ENCODE data around the gene PNPLA7.
"Not testable (repeated sequence)": the region's sequence is repeated elsewhere in the genome, so short reads cannot be mapped to it uniquely, and the experiment has no call there.

PNPLA7 gene

GRCh38 chr9:137511758-137512463, 38.3 kb downstream of the PNPLA7 start:
- no peak for DNase-seq

GRCh38 chr9:137511126-137511525, 39.1 kb downstream of the PNPLA7 start:
- DNase-seq, result not testable (repeated sequence)

- no peak for DNase-seq
Measured at GRCh38 chr9:137509198-137509597, 41.0 kb downstream of the PNPLA7 start.

- no peak for DNase-seq
Measured at GRCh38 chr9:137506702-137507171, 43.5 kb downstream of the PNPLA7 start.

- no peak for DNase-seq
Measured at GRCh38 chr9:137506274-137506673, 43.9 kb downstream of the PNPLA7 start.

GRCh38 chr9:137505421-137506140, 44.6 kb downstream of the PNPLA7 start:
- DNase-seq, result no peak

- no peak for DNase-seq
Measured at GRCh38 chr9:137504432-137504777, 45.8 kb downstream of the PNPLA7 start.

GRCh38 chr9:137502008-137502911, 47.9 kb downstream of the PNPLA7 start:
- DNase-seq, result no peak

GRCh38 chr9:137501457-137501856, 48.7 kb downstream of the PNPLA7 start:
- no peak for DNase-seq

- no peak for DNase-seq
Measured at GRCh38 chr9:137500666-137501397, 49.4 kb downstream of the PNPLA7 start.

GRCh38 chr9:137499858-137500661, 50.1 kb downstream of the PNPLA7 start:
- no peak for DNase-seq

GRCh38 chr9:137499416-137499815, 50.8 kb downstream of the PNPLA7 start:
- no peak for DNase-seq

- DNase-seq, result no peak
Measured at GRCh38 chr9:137498720-137499150, 51.5 kb downstream of the PNPLA7 start.

GRCh38 chr9:137497921-137498719, 52.1 kb downstream of the PNPLA7 start:
- no peak for DNase-seq

- DNase-seq, result no peak
Measured at GRCh38 chr9:137496601-137497375, 53.4 kb downstream of the PNPLA7 start.

GRCh38 chr9:137494550-137495351, 55.5 kb downstream of the PNPLA7 start:
- DNase-seq, result no peak

- peak; percentile 60 for DNase-seq
Measured at GRCh38 chr9:137494104-137494544, 56.1 kb downstream of the PNPLA7 start.

- DNase-seq, result no peak
Measured at GRCh38 chr9:137493364-137494103, 56.7 kb downstream of the PNPLA7 start.

Measured in hematopoietic multipotent progenitor cell treated with erythropoietin and hydrocortisone succinate and interleukin-3 and kit ligand, for 6 days (in vitro differentiated cells).